Limb (tissue), 2 donors: ENCODE measurements around the gene SYPL1.
A peak's percentile ranks its signal among the peaks of the same experiment; 100 is the strongest.
"Not testable (repeated sequence)": the region's sequence is repeated elsewhere in the genome, so short reads cannot be mapped to it uniquely, and the experiment has no call there.

Source experiments
- DNase-seq, 2 donors: peaks; one replicate each; pipeline ENCODE4 v3.0.0-alpha.2; 2016; ENCODE audit errors: extremely low spot score in 2 of 2

Gene SYPL1

GRCh38 chr7:106112118-106112971 lies at the start of gene SYPL1:
SYPL1 (minus strand) TSS chr7:106112312; CDS start chr7:106112208, 104 bp downstream.
- peak; percentile 88 to 95 for DNase-seq

GRCh38 chr7:106155027-106155426 lies 42.9 kb upstream of the SYPL1 start:
- no peak for DNase-seq

GRCh38 chr7:106153891-106154449 lies 41.9 kb upstream of the SYPL1 start:
- DNase-seq, result peak; percentile 82 to 88

GRCh38 chr7:106152313-106152665 lies 40.2 kb upstream of the SYPL1 start:
- DNase-seq, result no peak

- no peak for DNase-seq
These were observed 39.6 kb upstream of the SYPL1 start for GRCh38 chr7:106151459-106152312.

GRCh38 chr7:106143711-106144337 lies 31.7 kb upstream of the SYPL1 start:
- DNase-seq, result no peak

GRCh38 chr7:106142136-106142535 lies 30.0 kb upstream of the SYPL1 start:
- DNase-seq, result no peak

- DNase-seq, result no peak
These were observed 28.5 kb upstream of the SYPL1 start for GRCh38 chr7:106140406-106141173.

GRCh38 chr7:106139265-106140251 lies 27.4 kb upstream of the SYPL1 start:
- DNase-seq, result peak; percentile 40 to 70

- DNase-seq, result no peak
These were observed 26.7 kb upstream of the SYPL1 start for GRCh38 chr7:106138776-106139175.

GRCh38 chr7:106138181-106138580 lies 26.1 kb upstream of the SYPL1 start:
- DNase-seq, result not testable (repeated sequence)

- no peak for DNase-seq
These were observed 22.1 kb upstream of the SYPL1 start for GRCh38 chr7:106134241-106134640.

GRCh38 chr7:106129291-106129690 lies 17.2 kb upstream of the SYPL1 start:
- DNase-seq, result no peak

GRCh38 chr7:106128836-106129235 lies 16.7 kb upstream of the SYPL1 start:
- no peak for DNase-seq

- DNase-seq, result no peak
These were observed 16.1 kb upstream of the SYPL1 start for GRCh38 chr7:106127984-106128780.

- no peak for DNase-seq
These were observed 14.2 kb upstream of the SYPL1 start for GRCh38 chr7:106126170-106126938.

GRCh38 chr7:106125417-106125816 lies 13.3 kb upstream of the SYPL1 start:
- DNase-seq, result no peak

GRCh38 chr7:106124186-106124585 lies 12.1 kb upstream of the SYPL1 start:
- DNase-seq, result peak in 1 of 2 donors; percentile 34
